ENCODE measurements around the gene COL13A1.

The COL13A1 gene

DNA sequence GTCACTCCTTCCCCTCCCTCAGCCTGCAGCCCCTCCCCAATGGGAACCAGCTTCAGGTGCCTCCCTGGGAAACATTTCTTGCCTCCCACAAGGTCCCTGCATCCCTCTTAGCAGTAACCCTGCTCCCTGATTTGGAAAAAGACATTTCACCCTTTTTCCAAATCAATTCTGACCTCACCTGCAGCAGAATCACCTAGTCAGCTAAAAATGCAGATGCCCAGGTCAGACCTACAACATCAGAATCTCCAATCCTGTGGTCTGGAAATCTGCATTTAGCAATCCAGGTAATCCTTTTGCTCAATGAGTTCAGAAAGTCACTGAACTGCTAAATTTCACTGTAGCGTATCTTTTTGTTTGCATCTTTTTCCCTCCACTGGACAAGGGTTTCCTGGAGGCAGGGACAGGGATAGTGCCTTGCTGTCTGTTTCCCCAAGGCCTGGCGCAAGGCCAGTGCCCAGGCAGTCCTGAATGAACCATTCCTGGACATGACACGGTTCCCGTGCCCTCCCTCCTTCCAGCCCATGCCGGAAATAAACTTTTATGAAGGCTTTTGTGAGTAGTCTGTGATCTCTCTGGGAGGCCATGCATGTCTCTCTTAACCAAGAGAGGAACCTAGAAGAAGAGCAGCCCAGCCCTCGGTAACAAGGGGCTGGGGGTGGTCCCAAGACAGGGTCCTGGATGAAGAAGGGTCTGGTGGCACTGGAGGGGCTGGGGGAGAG is 44.0 kb downstream of the COL13A1 start:
- DNase-seq (ENCODE audit: low read depth in 2 of 2) = no peak

DNA sequence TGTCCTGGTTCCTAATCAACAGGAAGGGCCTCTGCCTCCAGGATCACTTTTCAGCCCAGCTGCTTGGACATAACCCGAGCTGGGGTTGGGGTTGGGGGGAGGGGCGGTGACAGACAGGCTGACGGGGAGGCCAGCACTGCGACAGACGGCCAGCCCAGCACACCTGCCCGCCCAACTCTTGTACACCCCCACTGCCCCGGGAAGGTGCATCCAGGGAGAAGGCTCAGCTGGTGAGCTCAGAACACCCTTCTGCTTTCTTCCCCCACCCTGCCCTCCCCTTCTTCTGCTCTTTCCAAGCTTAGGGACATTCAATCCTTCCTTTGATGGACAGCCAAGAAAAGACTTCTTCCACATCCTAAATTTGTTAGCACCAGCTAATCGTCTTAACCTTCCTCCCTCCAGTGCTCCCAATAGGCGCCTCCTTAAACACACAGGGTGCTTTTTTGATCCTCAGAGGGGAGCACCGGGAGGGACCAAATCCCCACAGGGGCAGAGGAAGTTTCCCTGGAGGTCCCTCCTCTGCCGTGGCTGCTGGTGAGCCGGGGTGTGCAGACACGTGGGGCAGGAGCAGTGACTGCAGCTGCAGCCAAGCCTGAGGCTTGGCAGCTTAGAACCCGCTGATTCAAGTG is 44.7 kb downstream of the COL13A1 start:
- no peak for DNase-seq (ENCODE audit: low read depth in 2 of 2)

DNA sequence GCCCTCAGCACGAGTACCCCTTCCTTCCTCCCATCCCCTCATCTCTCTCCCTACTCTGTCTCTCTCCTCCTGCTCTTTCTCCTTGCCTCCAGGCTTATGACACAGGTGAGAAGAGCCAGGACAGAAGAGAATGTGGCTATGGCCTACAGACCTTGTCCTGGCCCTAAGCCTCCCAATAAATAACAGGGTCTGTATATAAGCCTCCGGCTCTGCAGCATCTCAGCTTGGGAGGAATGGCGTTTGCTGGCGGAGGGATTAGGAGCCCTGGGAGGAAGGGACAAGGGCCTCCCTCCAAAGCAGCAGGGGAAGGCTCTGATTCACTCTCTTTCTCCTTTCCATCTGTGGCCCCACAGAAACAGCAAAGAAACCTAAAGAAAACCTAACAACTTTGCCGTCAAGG is 45.8 kb downstream of the COL13A1 start:
- no peak for DNase-seq (ENCODE audit: low read depth in 2 of 2)

DNA sequence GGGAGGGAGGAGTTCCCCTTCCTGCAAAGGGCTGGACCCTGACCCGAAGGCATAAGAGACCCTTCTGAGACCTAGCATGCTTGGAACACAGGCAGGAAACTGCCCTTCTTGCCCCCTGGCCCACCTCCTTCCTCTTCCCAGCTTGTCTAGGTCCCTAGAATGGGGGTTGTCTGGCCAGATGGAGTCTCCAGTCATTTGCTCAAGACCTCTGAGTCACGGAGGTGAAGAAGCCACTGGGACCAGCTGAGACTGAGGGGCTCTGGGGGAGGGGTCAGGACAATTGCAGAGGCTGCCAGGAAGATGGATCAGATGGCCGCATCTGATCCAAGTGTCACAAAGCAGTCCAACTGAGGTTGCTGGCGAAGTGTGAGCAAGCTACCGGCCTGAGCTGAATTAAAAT is 46.2 kb downstream of the COL13A1 start:
- no peak for DNase-seq (ENCODE audit: low read depth in 2 of 2)

DNA sequence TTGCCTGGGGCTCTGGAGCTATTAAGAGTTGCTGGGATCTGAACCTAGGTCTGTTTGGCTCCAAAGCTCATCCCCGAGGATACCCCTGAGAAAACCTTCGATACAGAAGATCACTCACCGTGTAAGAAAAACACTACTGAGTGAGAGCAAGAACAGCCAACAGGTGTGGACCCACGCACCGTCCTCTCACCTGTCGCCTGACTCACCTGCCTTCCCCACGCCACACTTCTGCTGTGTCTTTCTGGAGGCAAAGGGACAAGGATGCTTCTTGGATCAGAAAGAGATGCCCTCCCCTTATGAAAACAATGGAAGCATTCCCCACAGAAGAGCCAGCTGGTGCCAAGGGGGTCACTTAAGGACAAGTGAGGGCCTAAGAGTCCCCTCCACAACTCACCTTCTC is 46.7 kb downstream of the COL13A1 start:
- DNase-seq (ENCODE audit: low read depth in 2 of 2) = no peak

DNA sequence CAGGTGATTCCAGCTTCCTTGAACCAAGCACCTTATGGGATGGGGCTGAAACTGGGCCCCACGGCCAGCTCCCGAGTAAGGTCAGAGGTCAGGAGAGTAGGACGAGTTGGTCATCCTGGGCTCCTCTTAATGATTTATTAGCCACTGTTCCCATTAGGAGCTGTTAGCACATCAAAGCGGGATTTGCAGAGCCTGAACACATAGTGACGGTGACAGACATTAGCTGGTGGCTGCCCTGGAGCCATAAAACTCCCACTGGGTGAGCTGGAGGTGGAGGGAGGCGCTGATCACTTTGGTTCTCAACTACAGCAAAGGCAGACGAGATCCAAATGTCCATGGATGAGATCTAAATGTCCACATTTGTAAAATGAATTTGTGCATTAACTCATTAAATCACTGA is 48.1 kb downstream of the COL13A1 start:
- DNase-seq (ENCODE audit: low read depth in 2 of 2) = no peak

DNA sequence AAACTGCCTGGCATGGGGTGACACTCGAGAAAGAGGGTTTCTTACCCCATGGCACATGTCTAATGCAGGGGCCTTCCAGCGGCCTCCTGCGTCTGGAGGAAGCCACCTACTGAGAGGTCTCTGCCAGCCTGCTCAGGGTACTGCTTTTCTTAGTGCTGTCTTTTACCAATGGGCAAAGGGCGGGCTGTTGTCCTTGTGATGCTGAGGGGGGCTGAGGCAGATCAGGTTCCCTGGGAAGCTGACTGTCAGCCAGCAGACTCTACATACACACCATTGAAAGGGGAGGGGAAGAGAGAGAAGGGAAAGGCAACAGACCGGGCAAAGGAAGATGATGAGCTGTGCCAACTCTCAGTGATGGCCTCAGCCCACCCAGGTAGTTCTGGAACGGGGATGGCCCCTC is 48.7 kb downstream of the COL13A1 start:
- no peak for DNase-seq (ENCODE audit: low read depth in 2 of 2)

DNA sequence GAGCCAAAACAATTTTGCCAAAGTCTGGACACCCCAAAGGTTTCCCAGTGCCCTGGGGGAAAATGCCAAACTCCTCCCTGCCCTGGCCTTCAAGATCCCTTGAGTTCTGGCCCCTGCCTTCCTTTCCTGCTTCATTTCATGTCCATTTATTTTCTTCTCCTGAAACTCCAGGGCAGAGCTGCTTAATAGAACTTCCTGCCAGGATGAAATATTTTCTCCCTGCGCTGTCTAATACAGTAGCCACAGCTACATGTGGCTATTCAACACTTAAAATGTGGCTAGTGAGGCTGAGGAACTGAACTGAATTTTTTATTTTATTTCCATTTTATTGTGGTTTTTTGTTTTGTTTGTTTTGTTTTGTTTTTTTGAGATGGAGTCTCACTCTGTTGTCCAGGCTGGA is 49.6 kb downstream of the COL13A1 start:
- no peak for DNase-seq (ENCODE audit: low read depth in 2 of 2)

DNA sequence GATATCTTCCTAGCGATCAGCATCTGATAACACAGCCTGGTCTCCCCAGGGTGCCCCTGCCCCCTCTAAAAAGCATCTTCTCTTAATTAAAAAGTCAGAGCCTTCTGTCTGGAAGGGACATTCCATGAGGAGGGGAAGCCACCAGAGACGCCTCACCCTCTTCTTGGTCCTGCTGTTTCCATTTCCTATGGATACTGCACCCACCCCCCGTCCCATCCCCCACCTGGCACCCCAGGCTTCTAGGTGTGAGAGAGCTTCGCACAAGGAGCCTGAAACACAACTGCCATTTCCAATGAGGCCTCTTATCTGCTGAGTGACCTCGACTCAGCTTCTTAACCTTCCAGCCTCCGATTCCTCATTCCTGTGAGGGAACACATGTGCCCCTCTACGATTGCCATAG is 51.4 kb downstream of the COL13A1 start:
- DNase-seq (ENCODE audit: low read depth in 2 of 2) = no peak

DNA sequence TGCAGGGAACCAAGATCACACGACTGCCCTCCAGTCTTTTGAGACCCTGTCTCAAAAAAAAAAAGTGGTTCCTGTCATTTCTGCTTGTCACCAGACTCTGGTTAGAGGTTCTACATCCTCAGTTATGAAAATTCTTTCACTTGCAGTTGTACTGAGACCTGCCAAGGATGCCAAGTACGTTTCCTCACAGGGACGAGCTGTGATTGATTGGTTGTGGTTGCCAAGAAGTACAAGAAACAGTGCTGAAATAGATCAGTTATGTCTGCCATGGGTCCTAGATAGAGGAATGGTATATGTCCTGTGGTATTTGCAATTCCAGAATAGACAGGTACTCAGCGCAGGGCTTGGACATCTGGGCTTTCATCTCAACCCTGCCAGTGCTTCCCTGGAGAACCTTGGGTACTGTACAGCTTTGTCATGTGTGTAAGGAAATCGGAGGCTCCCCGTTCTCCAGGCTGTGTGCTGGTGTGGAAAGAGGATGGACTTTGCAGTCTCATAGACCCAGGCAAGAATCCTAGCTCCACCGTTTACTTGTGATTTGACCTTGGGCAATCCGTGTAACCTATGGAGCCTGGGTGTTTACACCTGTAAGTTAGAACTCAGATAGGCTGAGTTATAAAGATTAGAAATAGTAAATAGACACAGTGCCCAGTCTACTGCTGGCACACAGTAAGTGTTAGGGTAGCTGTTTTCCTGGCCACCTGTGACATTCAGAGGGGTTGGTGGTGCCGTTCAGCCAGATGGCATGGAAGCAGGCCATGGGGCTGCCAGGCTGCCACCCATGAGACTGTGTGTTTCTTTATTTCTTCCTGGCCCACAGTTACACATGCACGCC is 53.0 kb downstream of the COL13A1 start:
- DNase-seq (ENCODE audit: low read depth in 2 of 2) = no peak

DNA sequence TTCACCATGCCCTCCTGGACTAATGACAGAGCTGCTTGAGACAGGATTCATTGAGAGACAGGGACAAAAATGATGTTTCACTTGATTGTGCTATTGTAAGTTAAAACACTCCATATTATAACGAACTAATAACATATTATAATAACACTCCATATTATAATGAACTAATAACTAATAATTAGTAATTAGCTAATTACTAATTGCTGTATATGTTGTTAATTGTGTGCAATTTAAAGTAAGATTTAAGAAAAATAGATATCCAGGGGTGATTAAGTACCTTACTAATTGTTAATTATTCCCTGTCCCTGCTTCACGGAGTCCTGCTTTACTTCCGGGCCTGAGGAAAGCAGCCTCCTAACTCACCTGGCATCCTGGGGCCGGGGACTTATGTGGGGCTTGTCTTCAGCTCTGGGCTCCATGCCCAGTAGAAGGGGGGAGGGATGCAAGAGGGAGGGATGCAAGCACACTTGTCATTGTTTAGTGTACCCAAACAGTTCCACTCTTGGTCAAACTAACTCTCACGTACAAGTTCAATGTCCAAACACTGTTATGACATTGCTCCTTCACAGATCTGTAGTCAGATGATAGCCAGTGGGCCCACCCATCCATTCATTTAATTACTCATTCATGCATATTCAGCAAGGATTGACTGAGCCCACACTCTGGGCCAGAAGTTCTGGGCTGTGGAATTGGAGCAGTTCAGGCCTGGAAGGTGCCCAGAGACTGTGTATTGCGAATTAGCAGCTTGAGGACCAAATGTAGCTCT is 53.8 kb downstream of the COL13A1 start:
- no peak for DNase-seq (ENCODE audit: low read depth in 2 of 2)

DNA sequence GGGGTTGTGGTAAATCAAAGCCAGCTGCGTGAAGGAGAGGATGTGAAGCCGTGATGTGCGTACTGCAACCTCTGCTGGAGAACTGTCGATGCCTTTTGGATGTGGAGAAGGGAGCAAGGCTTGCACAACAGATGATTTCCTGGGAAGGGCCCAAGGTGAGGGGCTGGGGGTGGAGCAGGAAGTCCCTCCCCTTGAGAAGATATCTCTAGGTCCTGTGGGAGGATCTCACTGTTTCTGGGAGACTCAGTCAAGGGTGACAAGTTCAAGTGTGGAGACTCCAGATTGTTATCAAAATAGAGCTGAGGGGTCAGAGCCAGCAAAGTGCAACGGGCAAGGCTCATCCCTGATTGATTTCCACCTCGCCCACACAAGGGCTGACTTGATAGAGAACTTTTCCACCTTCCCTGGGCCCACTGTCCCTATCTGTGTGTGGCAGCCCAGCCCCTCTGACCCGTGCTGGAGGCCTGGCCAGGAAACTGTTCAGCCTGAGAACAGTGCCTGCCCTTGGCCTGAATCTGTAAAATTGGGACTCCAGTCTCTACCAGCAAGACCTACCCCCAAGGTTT is 55.0 kb downstream of the COL13A1 start:
- DNase-seq (ENCODE audit: low read depth in 2 of 2) = no peak

DNA sequence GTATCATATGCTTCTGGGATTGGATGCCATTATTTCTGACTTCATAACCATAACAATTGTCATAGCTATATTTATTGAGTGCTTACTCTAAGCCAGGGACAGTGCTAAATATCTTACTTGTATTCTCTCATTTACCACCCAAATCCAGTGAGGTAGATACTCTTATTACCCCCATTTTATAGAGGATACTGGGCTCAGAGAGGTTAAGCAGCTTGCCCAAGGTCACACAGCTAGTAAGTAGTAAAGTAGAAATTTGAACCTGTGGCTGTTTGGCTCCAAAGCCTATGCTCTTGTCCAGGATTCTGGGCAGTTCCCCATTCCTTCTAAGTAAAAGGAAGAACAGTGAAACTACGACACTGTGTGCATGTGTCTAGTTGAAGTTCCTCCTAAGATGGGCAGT is 56.5 kb downstream of the COL13A1 start:
- no peak for DNase-seq (ENCODE audit: low read depth in 2 of 2)

DNA sequence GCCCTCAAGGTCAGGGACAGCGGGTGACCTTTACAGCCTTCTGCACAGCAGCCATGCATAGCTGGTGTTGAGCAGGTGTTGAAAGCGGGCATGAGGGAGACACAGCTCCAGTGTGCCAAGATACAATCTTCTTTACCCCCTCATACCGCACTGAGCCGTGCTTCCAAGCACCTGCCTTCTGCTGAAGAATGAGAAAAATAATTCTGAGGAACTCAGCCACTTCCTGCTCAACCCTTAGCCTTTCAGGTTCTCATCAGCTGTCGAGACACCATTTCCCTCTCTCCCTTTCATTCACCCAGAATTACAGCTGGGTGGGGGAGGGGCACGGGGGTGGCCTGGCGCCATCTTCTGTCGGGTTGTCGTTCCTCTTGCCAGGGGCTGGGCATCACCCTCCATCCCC is 58.6 kb downstream of the COL13A1 start:
- no peak for DNase-seq (ENCODE audit: low read depth in 2 of 2)

DNA sequence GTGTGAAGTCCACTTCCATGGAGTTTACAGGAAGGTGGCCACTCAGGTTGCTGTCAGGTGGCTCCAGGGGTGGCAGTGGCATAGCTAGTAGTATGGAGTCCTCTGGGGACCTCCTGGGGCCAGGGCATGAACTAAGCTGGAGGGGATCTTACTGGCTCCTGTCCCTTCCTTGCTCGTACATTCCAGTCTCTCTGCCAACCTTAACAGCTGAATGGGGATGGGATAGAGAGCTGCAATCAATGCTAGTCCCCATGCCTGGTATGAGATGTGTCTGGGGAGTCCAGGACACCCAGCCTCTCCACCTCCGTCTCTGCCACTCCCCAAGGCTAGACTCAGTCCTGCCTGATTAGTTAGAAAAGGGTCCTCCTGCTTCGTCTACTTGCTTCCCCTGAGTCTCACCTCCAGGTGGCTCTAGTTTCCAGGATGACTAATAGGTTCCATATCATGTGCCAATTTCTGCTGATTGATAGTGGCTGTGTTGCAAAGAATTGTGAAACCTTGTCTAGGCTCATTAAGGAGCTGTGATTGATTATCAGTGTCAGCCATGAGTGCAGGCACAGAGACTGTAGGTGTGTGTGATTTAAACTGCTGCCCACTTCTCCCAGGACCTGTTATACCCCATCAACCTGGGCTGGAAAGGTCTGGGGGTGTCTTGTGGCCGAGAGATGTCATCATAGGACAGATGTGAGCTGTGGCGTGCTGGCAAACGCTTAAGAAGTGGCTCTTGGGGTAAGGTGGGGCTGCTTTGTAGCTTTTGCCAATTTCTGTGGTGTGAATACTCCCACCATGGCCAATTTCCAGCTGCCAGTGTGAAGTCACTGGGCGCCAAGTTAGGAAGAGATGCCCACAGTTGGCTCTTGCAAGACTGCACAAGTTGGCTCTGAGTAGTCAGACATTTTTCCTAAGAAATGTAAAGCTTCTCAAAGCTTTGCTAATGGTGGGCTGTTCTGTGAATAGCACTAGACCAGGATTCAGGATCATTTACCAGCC is 59.8 kb downstream of the COL13A1 start:
- DNase-seq (ENCODE audit: low read depth in 2 of 2) = no peak

DNA sequence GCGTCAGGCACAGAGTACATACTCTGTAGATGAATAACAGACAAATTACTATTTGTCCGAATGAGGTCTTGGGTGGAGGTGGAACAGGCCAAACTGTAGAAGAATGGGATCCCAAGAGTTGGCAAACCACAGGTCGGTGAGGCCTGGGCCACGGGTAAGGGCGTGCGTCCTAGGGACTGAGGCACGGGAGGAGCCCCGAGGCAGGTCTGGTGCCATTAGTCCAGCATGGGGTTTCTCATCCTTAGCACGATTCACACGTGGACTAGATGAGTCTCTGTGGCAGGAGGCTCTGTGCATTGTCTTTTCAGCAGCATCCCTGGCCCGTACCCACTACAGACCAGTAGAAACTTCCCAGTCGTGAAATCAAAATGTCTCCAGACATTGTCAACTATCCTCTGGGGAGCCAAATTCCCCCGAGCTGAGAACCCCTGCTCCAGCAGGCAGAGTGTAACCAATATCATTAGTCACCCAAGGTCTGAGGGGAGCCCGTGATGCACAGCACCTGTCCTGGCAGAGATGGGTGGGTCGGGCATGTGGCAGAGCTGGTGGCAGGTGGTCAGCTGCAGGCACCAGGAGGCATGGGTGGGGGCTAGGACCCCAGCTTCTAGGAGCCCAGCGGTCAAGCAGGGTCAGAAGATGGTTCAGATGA is 61.3 kb downstream of the COL13A1 start:
- no peak for DNase-seq (ENCODE audit: low read depth in 2 of 2)

DNA sequence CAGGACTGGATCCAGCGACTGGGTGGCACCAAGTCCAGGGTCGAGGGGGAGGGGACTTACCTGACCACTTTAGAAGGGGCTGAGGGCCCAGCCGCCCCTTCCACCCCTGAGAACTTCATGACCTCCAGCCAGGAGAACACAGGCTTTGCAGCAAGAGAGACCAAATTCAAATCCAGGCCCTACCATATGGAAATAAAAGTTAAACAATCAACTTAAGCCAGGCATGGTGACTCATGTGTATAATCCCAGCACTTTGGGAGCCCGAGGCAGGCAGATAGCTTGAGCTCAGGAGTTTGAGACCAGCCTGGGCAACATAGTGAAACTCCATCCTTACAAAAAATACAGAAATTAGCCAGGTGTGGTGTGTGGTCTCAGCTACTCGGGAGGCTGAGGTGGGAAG is 61.9 kb downstream of the COL13A1 start:
- no peak for DNase-seq (ENCODE audit: low read depth in 2 of 2)

DNA sequence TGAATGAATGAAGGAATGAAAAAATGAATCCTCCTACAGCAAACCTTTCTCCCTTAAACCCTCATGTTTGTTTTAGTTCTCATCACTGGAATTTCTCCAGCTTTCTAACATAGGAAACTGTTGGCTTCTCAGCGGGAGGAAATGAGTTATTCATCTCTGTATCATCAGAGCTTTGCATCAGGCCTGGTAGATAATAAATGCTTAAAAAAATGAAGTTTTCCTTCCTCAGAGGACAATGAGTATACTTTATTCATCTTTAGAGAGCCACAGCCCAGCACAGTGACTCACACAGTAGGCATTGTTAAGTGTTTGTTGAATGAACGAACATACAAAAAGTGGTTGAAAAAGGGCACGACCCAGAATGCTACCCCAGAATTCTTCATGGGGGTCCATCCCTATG is 62.6 kb downstream of the COL13A1 start:
- DNase-seq (ENCODE audit: low read depth in 2 of 2) = no peak

DNA sequence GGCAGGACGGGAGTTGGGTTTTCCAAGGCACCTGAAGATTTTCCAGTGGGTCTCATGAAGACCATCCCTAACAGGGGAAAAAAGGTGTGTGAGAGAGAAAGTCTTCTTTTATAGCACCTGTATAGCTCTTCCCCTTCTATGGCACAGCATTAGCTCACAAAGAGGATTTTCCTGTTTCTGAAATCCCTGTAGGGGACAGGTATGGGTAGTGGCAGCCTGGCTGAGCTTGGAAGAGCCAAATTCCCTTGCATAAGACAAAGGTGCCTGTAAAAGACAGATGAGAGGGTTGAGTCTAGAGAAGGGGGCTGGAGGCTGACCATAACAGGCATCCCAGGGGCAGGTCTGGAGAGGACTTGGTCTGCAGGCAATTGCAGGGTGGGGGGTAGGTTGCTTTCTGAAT is 63.7 kb downstream of the COL13A1 start:
- DNase-seq (ENCODE audit: low read depth in 2 of 2) = no peak

DNA sequence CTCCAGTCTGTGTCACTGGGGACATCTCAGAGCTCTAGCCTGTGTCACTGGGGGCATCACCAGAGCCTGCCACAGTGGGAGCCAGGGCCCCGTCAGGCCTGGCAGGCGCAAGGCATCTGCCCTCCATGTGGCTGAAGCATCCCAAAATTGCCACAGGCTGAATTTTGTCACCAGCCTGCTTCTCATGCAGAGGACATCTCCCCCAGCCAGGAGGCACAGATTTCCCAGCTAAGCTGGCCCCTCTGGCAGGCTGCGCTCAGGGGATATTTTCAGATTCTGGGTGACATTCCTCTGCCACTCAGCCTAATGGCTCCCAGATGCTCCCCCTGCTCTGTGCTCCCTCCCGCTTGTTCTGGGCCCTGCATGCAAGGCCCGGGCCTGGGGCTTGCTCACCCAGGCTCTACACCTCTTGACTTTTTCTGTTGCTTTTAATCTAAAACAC is 64.6 kb downstream of the COL13A1 start:
- DNase-seq (ENCODE audit: low read depth in 2 of 2) = no peak

Measured in stimulated activated CD4-positive, alpha-beta T cell treated with anti-CD3 and anti-CD28 coated beads, Interleukin-15, amount 100 ng/mL, for 48 hours (primary cell).